ENCODE measurements around the gene DYRK2.

DNA sequence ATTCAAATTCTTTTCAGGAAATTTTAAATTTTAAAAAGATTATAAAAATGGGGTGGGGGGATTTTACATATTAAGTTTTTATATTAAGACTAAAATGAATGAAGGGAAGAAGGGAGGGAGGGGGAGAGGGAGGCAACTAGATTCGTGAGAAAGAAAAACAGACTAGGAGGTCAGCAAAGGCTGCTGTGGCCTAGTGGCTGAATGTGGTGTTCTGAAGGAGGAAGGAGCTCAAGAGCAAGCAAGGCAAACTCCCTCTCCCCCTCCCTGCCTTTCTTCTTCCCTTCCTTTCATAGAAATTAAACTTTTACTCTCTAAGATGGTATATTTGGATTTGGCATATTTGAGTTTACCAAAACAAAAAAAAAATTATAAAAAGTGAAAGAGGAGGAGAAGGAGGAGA is 18.1 kb downstream of the DYRK2 start:
- TF ChIP-seq POLR2A (IDR thresholded peaks at IDR 0.05), result no peak
- TF ChIP-seq, protein P1, sequence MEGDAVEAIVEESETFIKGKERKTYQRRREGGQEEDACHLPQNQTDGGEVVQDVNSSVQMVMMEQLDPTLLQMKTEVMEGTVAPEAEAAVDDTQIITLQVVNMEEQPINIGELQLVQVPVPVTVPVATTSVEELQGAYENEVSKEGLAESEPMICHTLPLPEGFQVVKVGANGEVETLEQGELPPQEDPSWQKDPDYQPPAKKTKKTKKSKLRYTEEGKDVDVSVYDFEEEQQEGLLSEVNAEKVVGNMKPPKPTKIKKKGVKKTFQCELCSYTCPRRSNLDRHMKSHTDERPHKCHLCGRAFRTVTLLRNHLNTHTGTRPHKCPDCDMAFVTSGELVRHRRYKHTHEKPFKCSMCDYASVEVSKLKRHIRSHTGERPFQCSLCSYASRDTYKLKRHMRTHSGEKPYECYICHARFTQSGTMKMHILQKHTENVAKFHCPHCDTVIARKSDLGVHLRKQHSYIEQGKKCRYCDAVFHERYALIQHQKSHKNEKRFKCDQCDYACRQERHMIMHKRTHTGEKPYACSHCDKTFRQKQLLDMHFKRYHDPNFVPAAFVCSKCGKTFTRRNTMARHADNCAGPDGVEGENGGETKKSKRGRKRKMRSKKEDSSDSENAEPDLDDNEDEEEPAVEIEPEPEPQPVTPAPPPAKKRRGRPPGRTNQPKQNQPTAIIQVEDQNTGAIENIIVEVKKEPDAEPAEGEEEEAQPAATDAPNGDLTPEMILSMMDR (IDR thresholded peaks at IDR 0.05), result no peak
